ENCODE data around the gene DHX35.

GRCh38 chr20:39049684-39050554 lies 87.8 kb downstream of the DHX35 start:
- TF ChIP-seq CTCF (IDR thresholded peaks at IDR 0.05; ENCODE audit: low read depth, low read length, poor library complexity, severe bottlenecking) (peak; percentile 93), EZH2phosphoT487 (IDR thresholded peaks at IDR 0.05; ENCODE audit: borderline replicate concordance, low read length) (no peak)

All from DOHH2 (cell line).